GM12878 (cell line): ENCODE results near the gene RHBDF2. TPM values are rescaled to one million over a fixed set of nuclear protein-coding genes. Genes with fewer than 3 reads are reported as not detected.
A peak's percentile ranks its signal among the peaks of the same experiment; 100 is the strongest.

Source experiments
- BCL11A ChIP-seq: IDR thresholded peaks from 2 replicates; pipeline ENCODE4 v1.6.1; 2011; ENCODE audit warnings: low read depth, low read length
- ETV6 ChIP-seq, 2 experiments: fragments of 450-650 bp in 1 of 2; IDR thresholded peaks in 1 of 2; conservative IDR thresholded peaks in 1 of 2; 2 replicates each; pipeline ENCODE4 v1.6.1; 2014; ENCODE audit warnings: antibody characterized with exemption in 1 of 2, borderline replicate concordance in 1 of 2, low read depth in 1 of 2, mild to moderate bottlenecking in 1 of 2, moderate library complexity in 1 of 2
- KLF5 ChIP-seq: fragments of 450-650 bp; IDR thresholded peaks from 2 replicates; pipeline ENCODE4 v1.6.1; 2014; ENCODE audit warnings: mild to moderate bottlenecking; ENCODE audit not compliant: partially characterized antibody
- LARP7 ChIP-seq: fragments of 450-650 bp; IDR thresholded peaks from 2 replicates; pipeline ENCODE4 v1.6.1; 2017; ENCODE audit warnings: mild to moderate bottlenecking
- MTA2 ChIP-seq: fragments of 450-650 bp; IDR thresholded peaks from 2 replicates; pipeline ENCODE4 v1.6.1; 2016; ENCODE audit warnings: low read depth, mild to moderate bottlenecking, moderate library complexity
- NBN ChIP-seq: fragments of 450-650 bp; IDR thresholded peaks from 2 replicates; pipeline ENCODE4 v1.6.1; 2016
- NFYA ChIP-seq: IDR thresholded peaks from 2 replicates; pipeline ENCODE4 v1.6.1; 2011; ENCODE audit warnings: low read depth, mild to moderate bottlenecking, low read length, improper control_type of control experiment, borderline replicate concordance
- PRDM15 ChIP-seq: fragments of 450-650 bp; formaldehyde crosslinking; IDR thresholded peaks from 2 replicates; pipeline ENCODE4 v1.4.0; 2020; ENCODE audit warnings: mild to moderate bottlenecking, moderate library complexity
- RAD21 ChIP-seq: IDR thresholded peaks from 2 replicates; pipeline ENCODE4 v1.6.1; 2011; ENCODE audit warnings: mild to moderate bottlenecking, low read depth, low read length, moderate library complexity; ENCODE audit not compliant: insufficient read depth
- RBBP5 ChIP-seq: fragments of 200-600 bp; sonication (generic); conservative IDR thresholded peaks from 2 replicates; pipeline ENCODE4 v1.6.1; 2016
- SMAD1 ChIP-seq: fragments of 450-650 bp; IDR thresholded peaks from 2 replicates; pipeline ENCODE4 v1.6.1; 2018; ENCODE audit warnings: mild to moderate bottlenecking, low read depth; ENCODE audit not compliant: partially characterized antibody
- STAT3 ChIP-seq: IDR thresholded peaks from 2 replicates; pipeline ENCODE4 v1.6.1; 2011; ENCODE audit warnings: low read depth, low read length, improper control_type of control experiment
- TCF12 ChIP-seq: IDR thresholded peaks from 2 replicates; pipeline ENCODE4 v1.6.1; 2011; ENCODE audit warnings: low read depth, mild to moderate bottlenecking, low read length
- USF2 ChIP-seq: IDR thresholded peaks from 2 replicates; pipeline ENCODE4 v1.6.1; 2011; ENCODE audit warnings: low read depth, low read length, improper control_type of control experiment, borderline replicate concordance
- ZNF217 ChIP-seq: fragments of 450-650 bp; IDR thresholded peaks from 2 replicates; pipeline ENCODE4 v1.6.1; 2017; ENCODE audit warnings: antibody characterized with exemption, mild to moderate bottlenecking
- ZNF592 ChIP-seq: fragments of 450-650 bp; IDR thresholded peaks from 2 replicates; pipeline ENCODE4 v1.6.1; 2017; ENCODE audit warnings: mild to moderate bottlenecking, moderate library complexity
- polyA plus RNA-seq, 11 experiments: library from polyadenylated mRNA; depleted of rRNA in 4 of 11; unstranded in 6 of 11; stranded (reverse) in 5 of 11; fragments of >200 nt; fragmentation: Nextera tagmentation in 4 of 11; fragmentation: Illumina TruSeq in 1 of 11; extraction: Ambion mirVana in 4 of 11; extraction: Trizol in 1 of 11; gene quantifications; 1 replicate in 1 of 11; 2 replicates in 10 of 11; pipeline versions ENCODE4 v1.2.1 to v1.2.3, GENCODE V29; 2011 to 2016; ENCODE audit warnings: inconsistent platforms in 2 of 11, missing spikeins in 2 of 11, low read depth in 1 of 11
- total RNA-seq, 4 experiments: library from RNA; depleted of rRNA in 3 of 4; stranded (reverse); fragments of >200 nt in 3 of 4; fragmentation: Illumina TruSeq in 1 of 4; extraction: Trizol in 1 of 4; gene quantifications; 2 replicates each; pipeline versions ENCODE4 v1.2.1 to v1.2.3, GENCODE V29; 2013 to 2021
- TF ChIP-seq, protein P1 (sequence below): IDR thresholded peaks from 2 replicates; pipeline ENCODE4 v1.6.1; 2011; ENCODE audit warnings: low read depth, mild to moderate bottlenecking, low read length, moderate library complexity, borderline replicate concordance; ENCODE audit errors: extremely low read depth
- TF ChIP-seq, protein P2 (sequence below): fragments of 450-650 bp; IDR thresholded peaks from 2 replicates; pipeline ENCODE4 v1.6.1; 2016; ENCODE audit warnings: mild to moderate bottlenecking

RHBDF2 gene
- total and polyA plus RNA-seq, 10 of the 15 experiments (the other 5 are each of a cell fraction or from before 2014, with no cell fraction given) = 0.97 to 43.0 (median 18.7) TPM

DNA sequence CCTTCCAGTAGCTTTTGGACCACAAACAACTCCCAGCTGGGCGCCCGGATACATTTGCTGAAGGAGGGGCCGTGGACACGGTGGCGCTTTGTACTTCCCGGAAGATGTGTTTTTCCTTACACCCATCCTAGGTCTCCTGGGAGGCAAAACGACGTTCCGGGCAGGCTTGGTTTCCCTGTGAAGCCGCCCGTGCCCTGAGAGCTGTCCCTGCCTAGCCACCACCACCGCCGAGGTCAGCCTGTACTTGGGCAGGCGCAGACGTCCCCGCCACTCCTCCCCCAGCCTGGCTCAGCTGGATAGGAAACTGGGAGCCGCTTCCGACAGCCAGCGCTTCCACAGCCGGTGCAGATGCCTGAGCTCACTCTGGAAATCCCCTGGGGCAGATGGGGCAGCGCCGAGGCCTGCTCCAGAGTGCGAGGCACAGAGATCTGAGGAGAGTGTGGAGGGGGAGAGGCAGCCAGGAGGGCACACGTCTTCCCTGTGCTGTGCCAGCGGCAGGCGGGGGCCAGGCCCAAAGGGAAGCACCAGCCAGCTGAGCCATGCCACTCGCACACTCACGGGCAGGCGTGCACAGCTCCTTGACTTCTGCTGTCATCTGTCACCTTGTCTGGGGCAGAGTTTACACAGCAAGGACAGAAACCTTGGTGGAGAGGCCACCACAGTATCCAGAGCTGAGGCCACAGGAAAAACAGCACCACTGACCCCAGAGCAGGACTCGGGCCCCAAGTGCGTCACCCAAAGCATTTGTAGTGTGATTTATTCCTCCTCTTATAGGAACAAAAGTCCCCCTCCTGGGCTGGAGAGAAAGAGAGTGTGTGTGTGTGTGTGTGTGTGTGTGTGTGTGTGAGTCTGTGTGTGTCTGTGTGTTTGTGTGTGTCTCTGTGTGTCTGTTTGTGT is 3.0 kb downstream of the RHBDF2 start (continued):
- TF ChIP-seq USF2 (no peak), ETV6 (conservative IDR thresholded peaks at IDR 0.05 in 1 of 2, IDR thresholded peaks at IDR 0.05 in 1 of 2; ENCODE audit: borderline replicate concordance in 1 of 2, low read depth in 1 of 2) (no peak), ZNF217 (no peak), RBBP5 (no peak), NFYA (no peak), TCF12 (0 out of 2 replicates have a peak, but pooled peaks have one; percentile 10), RAD21 (no peak), KLF5 (no peak), MTA2 (no peak), STAT3 (no peak), LARP7 (peak; percentile 49; the same call in 1 of the 2 replicates), NBN (peak; percentile 92; the same call in 1 of the 2 replicates), BCL11A (no peak), PRDM15 (no peak), SMAD1 (no peak), ZNF592 (no peak)
- TF ChIP-seq, protein P1, sequence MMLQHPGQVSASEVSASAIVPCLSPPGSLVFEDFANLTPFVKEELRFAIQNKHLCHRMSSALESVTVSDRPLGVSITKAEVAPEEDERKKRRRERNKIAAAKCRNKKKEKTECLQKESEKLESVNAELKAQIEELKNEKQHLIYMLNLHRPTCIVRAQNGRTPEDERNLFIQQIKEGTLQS = no peak
- TF ChIP-seq, protein P2, sequence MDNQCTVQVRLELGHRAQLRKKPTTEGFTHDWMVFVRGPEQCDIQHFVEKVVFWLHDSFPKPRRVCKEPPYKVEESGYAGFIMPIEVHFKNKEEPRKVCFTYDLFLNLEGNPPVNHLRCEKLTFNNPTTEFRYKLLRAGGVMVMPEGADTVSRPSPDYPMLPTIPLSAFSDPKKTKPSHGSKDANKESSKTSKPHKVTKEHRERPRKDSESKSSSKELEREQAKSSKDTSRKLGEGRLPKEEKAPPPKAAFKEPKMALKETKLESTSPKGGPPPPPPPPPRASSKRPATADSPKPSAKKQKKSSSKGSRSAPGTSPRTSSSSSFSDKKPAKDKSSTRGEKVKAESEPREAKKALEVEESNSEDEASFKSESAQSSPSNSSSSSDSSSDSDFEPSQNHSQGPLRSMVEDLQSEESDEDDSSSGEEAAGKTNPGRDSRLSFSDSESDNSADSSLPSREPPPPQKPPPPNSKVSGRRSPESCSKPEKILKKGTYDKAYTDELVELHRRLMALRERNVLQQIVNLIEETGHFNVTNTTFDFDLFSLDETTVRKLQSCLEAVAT = peak; percentile 73; the same call in 1 of the 2 replicates
